Spleen (tissue), 11 donors: ENCODE results near the gene HCAR3. TPM values are rescaled to one million over a fixed set of nuclear protein-coding genes. Genes with fewer than 3 reads are reported as not detected.
A peak's percentile ranks its signal among the peaks of the same experiment; 100 is the strongest.
"Not testable (repeated sequence)": the region's sequence is repeated elsewhere in the genome, so short reads cannot be mapped to it uniquely, and the experiment has no call there.

ENCODE experiments used
- DNase-seq: peaks from one replicate; pipeline ENCODE4 v3.0.0-alpha.2; 2020
- H3K27ac ChIP-seq, 8 donors: fragments of 200-600 bp; sonication (generic) in 7 of 8; 1 replicate in 4 of 8; 2 replicates in 4 of 8; pipeline versions ENCODE4 v1.5.0 to v1.8.0; 2016 to 2021; ENCODE audit warnings: inconsistent platforms in 4 of 8, mild to moderate bottlenecking in 4 of 8, moderate library complexity in 1 of 8
- H3K27me3 ChIP-seq, 7 donors: fragments of 200-600 bp; sonication (generic) in 6 of 7; replicated peaks in 1 of 7; 1 replicate in 4 of 7; 2 replicates in 3 of 7; pipeline versions ENCODE4 v1.5.0 to v1.8.0; 2016 to 2021; ENCODE audit warnings: inconsistent platforms in 3 of 7, mild to moderate bottlenecking in 1 of 7
- H3K36me3 ChIP-seq, 6 donors: fragments of 200-600 bp; sonication (generic) in 5 of 6; 1 replicate in 4 of 6; 2 replicates in 2 of 6; pipeline versions ENCODE4 v1.5.0 to v1.8.0; 2016 to 2021; ENCODE audit warnings: inconsistent platforms in 2 of 6
- H3K4me1 ChIP-seq, 6 donors: fragments of 200-600 bp; sonication (generic) in 5 of 6; 1 replicate in 3 of 6; 2 replicates in 3 of 6; pipeline versions ENCODE4 v1.5.0 to v1.8.0; 2016 to 2021; ENCODE audit warnings: inconsistent platforms in 3 of 6
- H3K4me3 ChIP-seq, 8 donors: fragments of 200-600 bp; sonication (generic) in 7 of 8; 1 replicate in 4 of 8; 2 replicates in 4 of 8; pipeline versions ENCODE4 v1.5.0 to v1.8.0; 2016 to 2021; ENCODE audit warnings: inconsistent platforms in 4 of 8, mild to moderate bottlenecking in 4 of 8, moderate library complexity in 2 of 8
- H3K9me3 ChIP-seq, 8 donors: fragments of 200-600 bp; sonication (generic) in 7 of 8; 1 replicate in 4 of 8; 2 replicates in 4 of 8; pipeline versions ENCODE4 v1.5.0 to v1.8.0; 2016 to 2021; ENCODE audit warnings: inconsistent platforms in 4 of 8
- CTCF ChIP-seq, 11 experiments: fragments of 200-600 bp in 7 of 11; fragments of 450-650 bp in 4 of 11; sonication (generic) in 4 of 11; IDR thresholded peaks in 8 of 11; conservative IDR thresholded peaks in 3 of 11; 1 replicate in 7 of 11; 2 replicates in 4 of 11; pipeline versions ENCODE4 v1.4.0 to v1.8.0; 2016 to 2021; ENCODE audit warnings: antibody characterized with exemption in 11 of 11, inconsistent platforms in 4 of 11, mild to moderate bottlenecking in 1 of 11
- POLR2A ChIP-seq, 3 donors: fragments of 450-650 bp; IDR thresholded peaks; one replicate each; pipeline ENCODE4 v1.5.1; 2017; ENCODE audit warnings: antibody characterized with exemption in 3 of 3, mild to moderate bottlenecking in 1 of 3
- POLR2AphosphoS5 ChIP-seq, 3 donors: sonication (generic); formaldehyde crosslinking; IDR thresholded peaks; one replicate each; pipeline ENCODE4 v1.5.1; 2017; ENCODE audit warnings: antibody characterized with exemption in 3 of 3
- WGBS, 5 donors: extraction: QIAGEN DNeasy Blood & Tissue Kit in 3 of 5; methylation state at CpG; one replicate each; pipeline versions ENCODE4 v1.1.5 to v1.1.7; 2013 to 2018; 5-methylcytosine and 5-hydroxymethylcytosine counted together
- intact Hi-C: fragments of 100-400 bp; cut with DNase I; formaldehyde crosslinking; loops from one replicate; pipeline ENCODE4 v1.15.0; 2023; ENCODE audit warnings: low total_unique reads
- polyA plus RNA-seq, 3 donors: library from polyadenylated mRNA; stranded (reverse); fragments of 200-250 nt; gene quantifications; one replicate each; pipeline ENCODE4 v1.2.1, GENCODE V29; 2013
- total RNA-seq, 7 donors: library from RNA; depleted of rRNA in 3 of 7; stranded (reverse); fragments of >200 nt in 3 of 7; fragmentation: NEBNext Ultra II Directional in 4 of 7; extraction: Animal tissue kit (Norgen Biotek cat#: 25700) in 4 of 7; gene quantifications; one replicate each; pipeline versions ENCODE4 v1.1.0 to v1.2.1, GENCODE V29; 2016 to 2021
- donor health status: healthy with polysubstance abuse.
- donor health status: DM: no; HTN: no; CAD: no; lungs with moderate emphysema.
- donor health status: DM: no; HTN: no; CAD: no.
- donor health status: Bipolar disorder and iron deficiency.
- donor health status: healthy.
- donor health status: DM: no; HTN: no; CAD: no.
- donor health status: DM: yes; HTN: yes; CAD: no.

HCAR3 gene
- total and polyA plus RNA-seq, 10 donors: 0.36 to 92.8 (median 19.2) TPM

GRCh38 chr12:122702890-122703611 lies 13.6 kb downstream of the HCAR3 start, which contains the start of gene HCAR2:
TSS of gene HCAR2 (minus strand) at chr12:122703357. CDS start at chr12:122703283, 74 bp downstream.
- WGBS, 5 donors: 72 to 86% (median 81%) methylated on average over 22 of the region's 22 CpGs
- H3K4me3 ChIP-seq: peak within 1 kb of the TSS in 3 of 8 donors; percentile 5 to 39 (median 25)

GRCh38 chr12:122701481-122701880 lies 15.1 kb downstream of the HCAR3 start:
- H3K36me3 ChIP-seq, DNase-seq, H3K9me3 ChIP-seq, H3K27me3 ChIP-seq, H3K4me1 ChIP-seq, intact Hi-C loops: not testable (repeated sequence)
- WGBS, 5 donors: 64 to 76% (median 71%) methylated on average over 4 of the region's 4 CpGs
- Histone ChIP-seq H3K4me3 (peak overlapping the region in 3 of 8 donors; percentile 10 to 39 (median 25)), H3K27ac (peak overlapping the region in 1 of 8 donors; percentile 14)

More at GRCh38 chr12:122702890-122703611, 13.6 kb downstream of the HCAR3 start, which contains the start of gene HCAR2:
- H3K4me1 ChIP-seq, H3K36me3 ChIP-seq, intact Hi-C loops, H3K27me3 ChIP-seq, H3K9me3 ChIP-seq: not testable (repeated sequence)
- peak; percentile 82 for DNase-seq
- TF ChIP-seq POLR2AphosphoS5 (IDR thresholded peaks at IDR 0.05): peak in 1 of 3 donors; percentile 45
- peak within 1 kb of the TSS in 6 of 8 donors; percentile 4 to 80 (median 58) for H3K27ac ChIP-seq

- intact Hi-C loops, H3K4me1 ChIP-seq, H3K27ac ChIP-seq, H3K9me3 ChIP-seq, H3K27me3 ChIP-seq, DNase-seq, H3K36me3 ChIP-seq: not testable (repeated sequence)
- WGBS, 5 donors: 51 to 80% (median 73%) methylated on average over 2 to 3 of the region's 9 CpGs; no CpG with 5 or more reads in 2 of the 5 donors
- H3K4me3 ChIP-seq: peak overlapping the region in 1 of 8 donors; percentile 24
These were observed 16.4 kb downstream of the HCAR3 start for GRCh38 chr12:122700038-122700710.

- DNase-seq, intact Hi-C loops: not testable (repeated sequence)
- 83 to 89% (median 88%) methylated on average over 2 of the region's 2 CpGs for WGBS, 5 donors
These were observed 19.7 kb downstream of the HCAR3 start for GRCh38 chr12:122696922-122697321.

GRCh38 chr12:122691566-122691965 lies 25.0 kb downstream of the HCAR3 start:
- Histone ChIP-seq H3K4me3 (peak overlapping the region in 1 of 8 donors; percentile 41), H3K27me3 (no peaks in the 10 kb centered on the region), H3K4me1 (peaks cover 0 to 15% (median 0%) of the 10 kb centered on the region in 6 donors), H3K9me3 (no peaks in the 10 kb centered on the region), H3K36me3 (no peaks in the 10 kb centered on the region), H3K27ac (peak overlapping the region in 1 of 8 donors; percentile 14)
- no peak for DNase-seq
- intact Hi-C loops: no loop called here
- WGBS, 5 donors: 54 to 82% (median 58%) methylated on average over 3 of the region's 3 CpGs
- TF ChIP-seq POLR2AphosphoS5 (IDR thresholded peaks at IDR 0.05) (no peak), POLR2A (IDR thresholded peaks at IDR 0.05) (no peak), CTCF (IDR thresholded peaks at IDR 0.05 in 8 of 11, conservative IDR thresholded peaks at IDR 0.05 in 3 of 11) (no peak)

More at GRCh38 chr12:122696922-122697321, 19.7 kb downstream of the HCAR3 start:
- H3K4me1 ChIP-seq, H3K27ac ChIP-seq, H3K9me3 ChIP-seq, H3K27me3 ChIP-seq, H3K36me3 ChIP-seq, H3K4me3 ChIP-seq: not testable (repeated sequence)

- Histone ChIP-seq H3K9me3 (no peaks in the 10 kb centered on the region), H3K4me3 (no peak overlapping the region), H3K36me3 (no peaks in the 10 kb centered on the region), H3K27me3 (no peaks in the 10 kb centered on the region), H3K4me1 (peaks cover 0 to 15% (median 0%) of the 10 kb centered on the region in 6 donors), H3K27ac (no peak overlapping the region)
- 87 to 96% (median 92%) methylated on average over 3 of the region's 3 CpGs for WGBS, 5 donors
- no peak for DNase-seq
- TF ChIP-seq CTCF (IDR thresholded peaks at IDR 0.05 in 8 of 11, conservative IDR thresholded peaks at IDR 0.05 in 3 of 11): no peak
- TF ChIP-seq POLR2AphosphoS5 (IDR thresholded peaks at IDR 0.05): no peak
- TF ChIP-seq POLR2A (IDR thresholded peaks at IDR 0.05): no peak
- intact Hi-C loops: no loop called here
These were observed 28.3 kb downstream of the HCAR3 start for GRCh38 chr12:122688291-122688690.
